Large intestine (tissue), 3 donors: Measurements from ENCODE around the gene USP35. TPM values are rescaled to one million over a fixed set of nuclear protein-coding genes. Genes with fewer than 3 reads are reported as not detected.
"Not testable (repeated sequence)": the region's sequence is repeated elsewhere in the genome, so short reads cannot be mapped to it uniquely, and the experiment has no call there.

Experiments
- DNase-seq, 2 donors: peaks; one replicate each; pipeline versions ENCODE4 v3.0.0 to v3.0.0-alpha.2; 2013
- H3K27ac ChIP-seq: one replicate; pipeline ENCODE4 v1.5.1; 2013; ENCODE audit warnings: low read length
- H3K27me3 ChIP-seq: 2 replicates; pipeline ENCODE4 v1.6.1; 2013; ENCODE audit warnings: low read length; ENCODE audit not compliant: control insufficient read depth, insufficient read depth
- H3K36me3 ChIP-seq: 2 replicates; pipeline ENCODE4 v1.6.1; 2013; ENCODE audit warnings: low read length; ENCODE audit not compliant: control insufficient read depth, insufficient read depth
- H3K4me1 ChIP-seq: one replicate; pipeline ENCODE4 v1.6.1; 2013; ENCODE audit warnings: low read length; ENCODE audit not compliant: control insufficient read depth, insufficient read depth
- H3K4me3 ChIP-seq: one replicate; pipeline ENCODE4 v1.5.1; 2013; ENCODE audit warnings: low read length
- H3K9me3 ChIP-seq: one replicate; pipeline ENCODE4 v1.6.1; 2013; ENCODE audit warnings: mild to moderate bottlenecking, low read depth, low read length, moderate library complexity; ENCODE audit not compliant: control insufficient read depth
- WGBS: methylation state at CpG from one replicate; pipeline ENCODE4 v1.1.5; 2013; ENCODE audit warnings: low lambda C conversion rate; ENCODE audit not compliant: insufficient coverage; 5-methylcytosine and 5-hydroxymethylcytosine counted together
- polyA plus RNA-seq: library from polyadenylated mRNA; unstranded; fragments of 120-200 nt; gene quantifications from one replicate; pipeline ENCODE4 v1.2.1, GENCODE V29; 2013

Gene USP35
- polyA plus RNA-seq, 1 donor: 2.9 TPM

DNA sequence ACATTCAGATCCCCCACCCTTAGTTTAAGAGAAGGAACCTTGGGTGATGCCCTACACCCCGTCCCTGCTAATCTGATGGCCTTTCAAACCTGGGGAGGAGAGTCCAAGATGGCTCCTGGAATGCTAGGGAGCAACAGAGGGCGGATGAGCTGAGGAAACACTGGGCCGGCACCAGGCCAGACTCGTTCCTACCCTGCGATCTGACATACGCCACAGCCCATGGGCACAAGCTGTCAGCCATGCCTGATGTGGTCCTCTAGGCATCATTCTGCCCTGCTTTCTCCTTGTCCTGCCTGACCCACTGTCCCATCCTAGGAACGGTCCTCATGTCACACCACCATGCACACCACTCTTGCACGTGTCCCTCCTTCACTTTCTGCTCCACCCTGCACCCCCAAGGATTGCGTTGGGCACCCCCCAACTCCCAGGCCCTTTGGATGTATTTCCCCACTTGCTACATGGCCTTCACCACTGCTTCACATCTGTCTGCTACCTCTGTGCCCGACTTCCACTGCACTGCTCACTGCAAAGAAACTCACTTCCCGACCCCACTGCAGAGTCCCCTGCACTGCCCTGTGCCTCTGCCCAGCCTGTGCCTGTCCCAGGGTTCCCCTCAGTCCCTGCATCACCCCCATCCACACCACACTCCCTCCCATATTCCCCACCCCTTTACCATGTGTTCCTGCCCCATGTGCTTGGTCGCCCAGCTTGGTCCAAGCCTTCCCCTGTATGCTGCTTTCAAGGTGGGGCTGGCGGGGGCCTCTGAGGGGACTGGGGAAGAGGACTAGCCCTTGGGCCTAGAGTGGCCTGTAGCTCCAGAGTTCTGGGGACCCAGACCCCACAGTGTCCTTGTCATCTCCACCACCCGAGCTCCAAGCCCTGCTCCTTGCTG is 29.2 kb downstream of the USP35 start:
- H3K27me3 ChIP-seq: no peaks in the 10 kb centered on the region
- H3K27ac ChIP-seq: no peak overlapping the region
- H3K36me3 ChIP-seq: peaks cover 59% of the 10 kb centered on the region
- no peak for DNase-seq
- no peak overlapping the region for H3K4me3 ChIP-seq
- WGBS: 93% methylated on average over 2 of the region's 14 CpGs
- no peaks in the 10 kb centered on the region for H3K9me3 ChIP-seq
- no peaks in the 10 kb centered on the region for H3K4me1 ChIP-seq

DNA sequence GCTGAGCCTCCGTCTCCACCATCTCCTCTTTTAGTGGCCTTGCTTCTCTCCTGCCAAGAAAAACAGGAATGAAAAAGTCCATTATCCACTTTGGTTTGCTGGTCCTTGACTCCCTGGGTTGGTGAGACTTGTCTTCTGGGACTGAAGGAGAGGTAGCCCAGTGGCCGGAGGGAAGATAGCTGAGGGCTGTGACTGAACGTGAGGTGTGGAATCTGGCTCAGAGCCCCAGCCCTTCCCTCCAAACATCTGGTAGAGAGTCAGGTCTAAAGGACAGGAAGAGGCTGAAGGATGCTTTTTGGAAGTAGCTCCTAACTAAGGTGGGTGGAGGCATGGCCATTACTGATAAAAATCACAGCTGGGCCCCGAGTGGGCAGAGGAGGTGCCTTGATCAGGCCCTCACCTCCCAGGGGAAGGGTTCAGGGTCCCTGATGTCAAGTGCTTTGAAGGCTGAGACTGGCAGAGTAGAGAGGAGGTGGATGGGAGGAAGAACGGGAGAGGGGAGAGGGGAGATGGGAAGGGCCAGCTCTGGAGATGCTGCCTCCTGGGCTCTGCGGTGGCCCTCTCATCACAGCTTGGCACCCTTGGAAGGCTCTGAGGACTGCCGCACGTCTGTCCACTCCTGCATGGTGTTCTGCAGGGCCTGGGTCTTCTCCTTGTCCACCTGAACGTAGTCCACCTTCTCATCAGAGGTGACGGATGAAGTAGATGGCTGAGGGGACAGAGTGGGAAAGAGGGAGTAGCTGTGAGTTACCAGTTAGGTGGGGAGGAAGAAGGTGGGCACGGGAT is 30.2 kb downstream of the USP35 start:
- Histone ChIP-seq H3K27ac (no peak overlapping the region), H3K27me3 (no peaks in the 10 kb centered on the region), H3K4me1 (no peaks in the 10 kb centered on the region), H3K9me3 (no peaks in the 10 kb centered on the region), H3K36me3 (peaks cover 64% of the 10 kb centered on the region), H3K4me3 (no peak overlapping the region)
- WGBS: no CpG with 5 or more reads among the region's 11 CpGs
- DNase-seq: no peak

DNA sequence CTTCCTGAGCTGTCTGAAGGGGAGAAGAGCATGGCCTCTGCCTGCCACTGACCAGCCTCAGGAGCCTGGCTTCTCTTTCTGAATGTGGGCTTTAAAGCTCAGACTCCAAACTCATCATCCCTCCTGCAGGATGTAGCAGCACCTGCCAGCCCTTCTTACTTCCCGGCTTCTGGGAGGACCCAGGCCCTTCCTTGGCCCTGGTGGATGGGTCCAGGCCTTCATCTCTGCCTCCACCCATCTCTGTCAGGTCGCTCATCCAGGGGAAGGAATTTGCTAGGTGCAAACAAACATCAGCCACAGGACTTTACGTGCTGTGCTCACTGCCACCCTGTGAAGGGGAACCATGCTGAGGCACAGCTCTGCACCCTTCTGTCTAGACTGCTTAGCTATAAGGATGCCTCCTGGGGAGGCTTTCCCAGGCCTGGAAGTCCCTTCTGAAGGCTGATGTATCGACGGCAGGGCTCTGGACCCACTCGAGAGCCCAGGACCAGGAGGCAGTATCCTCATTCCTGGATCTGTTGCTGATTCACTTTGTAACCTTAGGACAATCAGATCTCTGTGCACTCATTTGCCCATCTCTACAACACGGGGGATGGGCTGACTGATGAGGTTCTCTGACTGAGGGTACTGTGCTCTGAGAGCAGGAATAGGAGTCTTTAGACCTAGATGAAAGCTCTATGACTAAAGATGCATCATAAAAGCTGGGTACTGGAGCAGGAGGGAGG is 30.9 kb downstream of the USP35 start:
- DNase-seq: no peak
- Histone ChIP-seq H3K27ac (no peak overlapping the region), H3K4me3 (no peak overlapping the region), H3K4me1 (no peaks in the 10 kb centered on the region), H3K9me3 (no peaks in the 10 kb centered on the region), H3K27me3 (no peaks in the 10 kb centered on the region), H3K36me3 (peaks cover 67% of the 10 kb centered on the region)
- WGBS: no CpG with 5 or more reads among the region's 7 CpGs

DNA sequence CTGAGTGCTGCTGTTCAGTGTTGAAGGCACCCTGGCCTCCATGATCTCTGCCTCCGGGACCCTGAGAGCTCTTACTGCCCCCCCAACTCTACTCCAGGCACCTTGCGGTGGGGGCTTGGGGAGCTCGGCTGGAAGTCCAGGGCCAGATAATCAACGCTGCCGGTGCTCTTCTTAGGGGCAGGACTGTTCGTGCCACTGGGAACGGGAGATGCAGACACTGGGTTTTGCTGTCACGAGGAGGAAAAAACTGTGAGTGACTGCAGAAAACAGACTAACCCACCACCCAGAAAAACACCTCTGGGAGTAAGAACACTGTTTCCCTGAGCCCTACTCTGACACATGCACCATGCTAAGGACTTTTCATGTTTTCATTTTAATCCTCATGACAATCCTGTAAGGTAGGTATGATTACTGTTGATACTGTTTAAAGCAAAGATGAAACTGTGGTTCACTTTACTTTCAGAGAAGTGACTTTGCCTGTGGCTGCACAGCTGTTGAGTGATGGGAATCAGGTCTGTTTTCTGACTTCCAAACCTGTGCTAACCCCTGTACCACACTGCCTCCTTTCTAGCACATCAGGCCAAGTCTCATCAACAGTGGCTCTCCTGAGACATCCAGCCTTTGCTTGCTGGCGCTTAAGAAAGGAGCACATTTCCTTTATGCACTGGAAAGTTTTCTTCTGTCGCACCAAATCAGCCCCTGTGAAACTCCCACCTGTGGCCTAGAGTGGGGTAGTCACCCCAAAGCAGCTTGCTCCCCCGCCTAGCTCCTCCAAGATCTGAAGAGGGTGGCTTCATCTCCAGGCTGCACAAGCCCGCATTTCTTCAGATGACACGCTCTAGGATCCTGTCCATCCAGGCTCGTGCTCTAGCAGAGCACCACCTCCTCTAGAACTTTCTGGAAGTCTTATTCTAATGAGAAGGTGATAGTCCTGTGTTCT is 31.8 kb downstream of the USP35 start:
- DNase-seq: no peak
- H3K27ac ChIP-seq: no peak overlapping the region
- no peaks in the 10 kb centered on the region for H3K4me1 ChIP-seq
- H3K36me3 ChIP-seq: peaks cover 73% of the 10 kb centered on the region
- no peaks in the 10 kb centered on the region for H3K9me3 ChIP-seq
- WGBS: no CpG with 5 or more reads among the region's 14 CpGs
- H3K27me3 ChIP-seq: no peaks in the 10 kb centered on the region
- H3K4me3 ChIP-seq: no peak overlapping the region

DNA sequence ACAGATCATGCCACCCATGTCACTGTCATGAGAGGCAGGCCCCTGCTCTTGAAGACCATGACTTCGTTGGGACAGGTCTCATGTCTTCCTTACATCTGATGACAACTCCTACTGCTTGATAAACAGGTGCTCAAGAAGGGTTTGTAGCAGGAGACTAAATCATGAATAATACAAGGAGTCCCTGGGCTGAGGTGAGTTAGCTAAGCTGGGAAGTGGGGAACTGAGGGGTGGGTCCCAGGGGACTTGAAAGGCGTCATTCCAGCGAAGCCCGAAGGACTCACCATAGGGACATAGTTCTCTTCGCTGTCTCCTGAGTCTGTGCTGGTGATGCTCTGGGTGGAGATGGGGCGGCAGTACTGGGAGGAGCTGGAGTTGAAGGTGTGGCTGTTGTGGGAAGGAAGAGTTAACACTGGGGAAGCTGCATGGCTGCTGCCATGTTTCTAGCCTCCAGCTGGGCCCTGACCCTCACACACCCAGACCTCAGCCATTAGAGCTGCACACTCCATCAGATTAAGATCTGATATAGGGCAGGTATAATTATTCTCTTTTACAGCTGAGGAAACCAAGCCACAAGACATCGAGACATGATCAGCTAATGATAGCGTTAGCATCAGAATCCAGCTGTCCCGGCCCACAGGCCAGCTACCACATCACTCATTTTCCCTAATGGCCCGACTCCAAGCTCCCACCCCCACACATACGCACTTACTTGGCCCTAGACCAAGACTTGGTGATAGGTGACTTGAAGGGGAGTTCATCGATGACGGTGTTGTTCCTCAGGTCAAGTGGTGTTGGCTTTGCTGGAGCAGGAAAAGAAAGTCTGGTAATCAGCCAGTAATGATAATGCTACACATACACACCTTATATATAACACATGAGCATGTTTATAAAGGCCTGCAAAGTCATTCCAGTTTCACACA is 32.9 kb downstream of the USP35 start:
- no peaks in the 10 kb centered on the region for H3K9me3 ChIP-seq
- WGBS: no CpG with 5 or more reads among the region's 13 CpGs

DNA sequence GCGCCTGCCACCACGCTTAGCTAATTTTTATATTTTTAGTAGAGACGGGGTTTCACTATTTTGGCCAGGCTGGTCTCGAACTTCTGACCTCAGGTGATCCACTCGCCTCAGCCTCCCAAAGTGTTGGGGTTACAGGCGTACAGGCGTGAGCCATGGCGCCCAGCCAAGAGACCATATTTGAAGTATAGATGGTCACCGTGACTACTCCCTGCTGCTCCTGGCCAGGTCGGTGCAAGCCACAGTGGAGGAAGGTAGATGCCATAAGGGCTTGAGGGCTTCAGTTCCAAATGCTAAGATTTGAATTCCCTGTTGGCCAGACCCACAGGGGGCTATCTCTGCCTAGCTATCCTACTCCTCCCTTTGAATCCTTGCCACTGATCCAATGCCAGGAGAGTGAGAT is 34.0 kb downstream of the USP35 start:
- not testable (repeated sequence) for H3K27me3 ChIP-seq, H3K27ac ChIP-seq, H3K9me3 ChIP-seq, H3K4me3 ChIP-seq, DNase-seq, H3K4me1 ChIP-seq
- peaks cover 72% of the 10 kb centered on the region for H3K36me3 ChIP-seq
- WGBS: 100% methylated on average over 1 of the region's 10 CpGs

More for the DNA sequence above, 32.9 kb downstream of the USP35 start:
- no peaks in the 10 kb centered on the region for H3K4me1 ChIP-seq
- no peak overlapping the region for H3K27ac ChIP-seq
- no peak for DNase-seq
- no peaks in the 10 kb centered on the region for H3K27me3 ChIP-seq
- H3K36me3 ChIP-seq: peaks cover 73% of the 10 kb centered on the region
- no peak overlapping the region for H3K4me3 ChIP-seq

DNA sequence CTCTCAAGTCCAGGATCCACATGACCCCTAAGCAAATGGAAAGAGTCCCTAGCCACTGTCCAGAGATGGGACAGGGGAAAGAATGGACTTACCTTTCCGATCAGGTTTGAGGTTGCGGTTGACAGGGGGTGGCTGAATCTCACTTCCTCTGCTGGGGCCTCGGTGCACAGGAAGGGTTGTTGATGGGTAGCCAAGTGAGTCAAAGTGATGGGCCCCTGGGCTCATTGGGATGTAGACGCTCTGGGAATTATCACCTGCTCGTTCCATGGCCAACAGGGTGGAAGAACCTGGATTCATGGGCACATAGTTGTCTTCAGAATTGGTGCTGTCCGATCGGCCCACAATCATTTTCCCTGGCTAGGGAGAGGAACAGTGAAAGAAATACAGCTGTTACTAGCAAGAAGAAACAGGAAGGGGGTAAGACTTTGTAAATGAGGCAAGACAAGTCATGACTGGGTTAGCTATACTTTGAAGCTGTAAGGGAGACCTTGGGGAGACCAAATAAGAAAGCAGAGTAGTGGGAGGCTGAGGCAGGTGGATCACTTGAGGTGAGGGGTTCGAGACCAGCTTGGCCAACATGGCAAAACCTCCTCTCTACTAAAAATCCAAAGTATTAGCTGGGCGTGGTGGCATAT is 34.7 kb downstream of the USP35 start:
- Histone ChIP-seq H3K27ac (no peak overlapping the region), H3K27me3 (no peaks in the 10 kb centered on the region), H3K36me3 (peaks cover 65% of the 10 kb centered on the region), H3K4me1 (no peaks in the 10 kb centered on the region), H3K4me3 (no peak overlapping the region), H3K9me3 (no peaks in the 10 kb centered on the region)
- WGBS: no CpG with 5 or more reads among the region's 9 CpGs
- no peak for DNase-seq

DNA sequence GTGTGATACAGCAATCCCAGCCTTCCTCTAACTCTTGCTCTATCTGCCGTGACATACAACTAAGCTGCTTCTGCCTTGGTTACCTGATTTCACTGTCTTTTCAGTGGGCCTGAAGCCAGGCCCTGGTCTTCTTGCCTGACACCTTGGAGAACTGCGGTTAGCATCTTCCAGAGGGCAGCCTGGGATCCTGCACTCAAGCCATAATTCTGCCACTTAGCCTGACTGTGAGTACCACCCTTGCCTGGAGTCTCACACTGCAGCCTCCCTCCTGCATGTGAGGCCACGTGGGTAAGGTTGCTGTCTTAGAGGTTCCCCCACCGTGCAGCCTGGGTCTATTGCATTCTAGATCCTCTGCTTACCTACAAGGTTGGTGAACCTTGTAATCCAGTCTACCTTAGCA is 35.8 kb downstream of the USP35 start:
- DNase-seq: no peak
- H3K4me3 ChIP-seq: no peak overlapping the region
- H3K36me3 ChIP-seq: peaks cover 55% of the 10 kb centered on the region
- H3K27me3 ChIP-seq: no peaks in the 10 kb centered on the region
- no CpG with 5 or more reads among the region's 4 CpGs for WGBS
- no peaks in the 10 kb centered on the region for H3K4me1 ChIP-seq
- no peaks in the 10 kb centered on the region for H3K9me3 ChIP-seq
- H3K27ac ChIP-seq: no peak overlapping the region
